HG03521 (cell line): ENCODE data around the gene AJUBA.
"Not testable (repeated sequence)": the region's sequence is repeated elsewhere in the genome, so short reads cannot be mapped to it uniquely, and the experiment has no call there.

ENCODE experiments used
- ATAC-seq: cut with Tn5 transposase; IDR thresholded peaks from one replicate; pipeline ENCODE4 v1.9.1; 2021; ENCODE audit warnings: mild to moderate bottlenecking, moderate library complexity; ENCODE audit not compliant: unreplicated experiment

AJUBA gene

DNA sequence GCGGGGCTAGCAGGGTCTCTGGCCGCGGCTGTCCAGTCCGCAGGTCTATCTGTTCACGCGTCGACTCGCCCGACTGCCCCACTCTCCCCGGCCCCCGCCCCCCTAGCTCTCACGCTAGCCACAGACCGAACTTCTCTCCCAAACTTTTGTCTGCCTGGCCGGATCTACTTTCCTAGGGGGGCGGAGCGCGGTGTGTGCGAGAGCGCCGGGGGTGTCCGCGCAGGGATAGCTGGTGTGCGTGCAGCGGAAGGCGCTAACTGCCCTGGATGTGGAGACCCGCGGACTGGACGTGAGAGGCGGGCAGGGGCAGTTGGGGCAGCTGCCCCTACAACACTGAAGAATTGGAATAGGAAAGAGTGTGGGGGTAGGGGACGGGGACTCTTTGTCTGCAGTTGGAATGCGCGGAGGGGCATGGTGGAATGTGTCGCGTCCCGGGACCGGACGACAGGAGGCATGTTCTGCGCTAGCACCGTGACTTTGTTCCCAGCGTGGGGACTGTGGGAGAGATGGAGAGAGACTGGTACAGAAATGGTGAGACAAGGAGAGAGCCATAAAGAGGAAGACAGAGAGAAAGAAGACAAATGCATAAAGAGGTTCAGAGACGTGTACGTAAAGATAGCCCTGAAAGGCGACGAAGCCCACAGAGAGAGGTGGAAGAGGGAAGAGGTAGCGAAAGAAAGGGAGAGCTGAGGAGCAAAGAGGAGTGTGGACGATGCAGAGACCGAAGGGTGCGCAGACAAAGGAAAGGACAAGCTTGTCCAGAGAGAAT lies at the start of gene AJUBA:
AJUBA (minus strand) TSS at position 75 of the 769 bp plus-strand sequence. CDS start 285 bp downstream, outside the sequence.
- ATAC-seq, result no peak

DNA sequence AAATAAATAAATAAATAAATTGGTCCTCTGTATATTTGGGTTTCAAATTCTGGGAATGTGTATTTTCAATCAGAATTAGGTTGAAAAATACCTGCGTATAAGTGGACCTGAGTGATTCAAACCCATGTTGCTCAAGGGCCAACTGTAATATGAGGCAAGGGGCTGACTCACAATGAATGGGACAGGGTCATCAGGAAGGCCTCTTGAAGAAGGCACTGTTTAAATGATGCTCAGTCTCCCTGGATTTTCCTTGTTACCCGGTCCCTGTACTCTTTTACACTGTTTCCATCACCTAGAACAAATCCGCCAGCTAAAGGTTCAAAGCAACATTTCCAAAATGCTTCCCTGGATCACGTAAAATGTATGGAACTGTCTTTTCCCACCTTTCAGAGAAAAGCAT lies 48.6 kb upstream of the AJUBA start:
- ATAC-seq, result no peak

DNA sequence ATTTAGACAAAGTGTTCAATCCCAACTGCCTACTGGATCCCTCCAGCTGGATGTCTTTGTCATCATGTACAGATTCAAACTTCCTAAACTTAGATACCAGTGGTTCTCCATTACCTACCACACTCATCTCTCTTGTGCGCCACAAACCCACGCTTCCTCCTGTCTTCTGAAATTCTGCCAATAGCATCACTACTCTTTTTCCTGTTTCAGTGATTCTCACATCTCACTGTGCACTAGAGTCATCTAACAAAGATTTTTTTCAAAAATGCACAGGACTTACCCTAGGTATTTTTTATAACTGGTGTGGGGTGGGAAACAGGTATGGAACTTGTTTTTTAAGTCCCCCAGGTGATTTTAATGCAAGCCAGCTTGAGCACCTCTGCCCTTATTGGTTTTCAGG lies 46.4 kb upstream of the AJUBA start:
- no peak for ATAC-seq

DNA sequence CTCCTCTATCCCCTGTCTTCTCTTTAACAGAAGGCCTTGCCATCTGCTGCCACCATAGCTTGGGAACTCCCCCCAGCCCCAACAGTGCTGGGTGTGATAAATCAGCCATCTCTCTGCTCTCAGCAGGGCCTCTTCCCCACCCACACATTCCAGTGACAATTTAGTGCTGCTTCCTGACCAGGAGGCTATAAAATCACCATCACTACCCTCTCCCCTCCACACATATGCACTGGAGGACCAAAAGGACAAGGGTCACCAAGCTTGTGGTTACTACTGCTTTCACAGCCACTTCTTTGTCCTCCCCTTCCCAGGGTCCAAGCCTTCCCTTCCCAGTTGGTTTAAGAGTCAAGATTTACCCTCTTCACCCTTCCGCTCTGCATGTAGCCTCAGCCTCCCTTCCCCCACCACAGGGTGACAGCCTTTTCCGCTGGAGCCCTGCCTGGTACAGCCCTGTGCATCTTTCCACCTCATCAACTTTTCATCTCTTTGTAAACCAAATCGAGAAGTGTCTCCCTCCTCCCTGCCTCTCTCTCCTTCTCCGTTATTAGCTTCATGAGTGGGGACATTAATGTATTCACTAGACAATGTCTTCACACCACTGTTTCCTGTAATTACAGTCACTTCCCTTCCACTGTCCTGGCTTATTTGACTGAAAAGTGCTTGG lies 42.9 kb upstream of the AJUBA start:
- no peak for ATAC-seq

DNA sequence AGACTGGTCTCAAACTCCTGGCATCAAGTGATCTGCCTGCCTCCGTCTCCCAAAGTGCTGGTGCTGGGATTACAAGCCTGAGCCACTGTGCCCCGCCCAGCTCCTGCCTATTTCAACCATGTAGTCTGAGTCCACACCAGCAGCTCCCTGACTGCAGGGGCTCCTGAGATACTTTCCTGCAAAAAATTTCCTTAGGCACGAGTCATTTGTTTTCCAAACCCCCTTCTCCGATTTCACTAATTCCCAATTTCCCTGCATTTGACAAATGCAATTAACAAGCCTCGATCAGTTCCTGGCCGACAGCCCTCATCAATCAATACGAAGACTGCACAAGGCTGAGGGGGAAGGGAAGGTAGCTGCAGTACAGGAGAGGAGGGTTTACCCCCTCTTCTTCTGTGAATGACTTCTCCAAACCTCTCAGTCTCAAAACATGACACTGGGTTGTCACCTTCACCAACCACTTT lies 42.3 kb upstream of the AJUBA start:
- no peak for ATAC-seq

DNA sequence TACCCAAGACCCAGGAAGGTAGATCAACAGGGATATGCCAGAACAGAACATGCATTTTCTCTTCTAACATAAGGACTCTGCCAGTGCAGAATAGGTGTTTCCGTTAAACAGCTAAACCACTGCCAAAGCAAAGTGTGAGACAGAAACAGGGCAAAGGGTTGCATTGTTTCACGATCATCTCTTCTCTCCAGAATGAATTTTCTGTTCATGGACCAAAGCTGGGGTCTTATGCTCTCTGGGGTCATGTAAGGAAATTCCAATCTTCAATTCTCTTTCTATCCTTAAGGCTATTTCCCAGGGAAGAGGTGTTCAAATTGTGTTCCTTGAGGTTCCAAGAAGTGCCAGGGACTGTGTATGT lies 41.4 kb upstream of the AJUBA start:
- ATAC-seq, result no peak

DNA sequence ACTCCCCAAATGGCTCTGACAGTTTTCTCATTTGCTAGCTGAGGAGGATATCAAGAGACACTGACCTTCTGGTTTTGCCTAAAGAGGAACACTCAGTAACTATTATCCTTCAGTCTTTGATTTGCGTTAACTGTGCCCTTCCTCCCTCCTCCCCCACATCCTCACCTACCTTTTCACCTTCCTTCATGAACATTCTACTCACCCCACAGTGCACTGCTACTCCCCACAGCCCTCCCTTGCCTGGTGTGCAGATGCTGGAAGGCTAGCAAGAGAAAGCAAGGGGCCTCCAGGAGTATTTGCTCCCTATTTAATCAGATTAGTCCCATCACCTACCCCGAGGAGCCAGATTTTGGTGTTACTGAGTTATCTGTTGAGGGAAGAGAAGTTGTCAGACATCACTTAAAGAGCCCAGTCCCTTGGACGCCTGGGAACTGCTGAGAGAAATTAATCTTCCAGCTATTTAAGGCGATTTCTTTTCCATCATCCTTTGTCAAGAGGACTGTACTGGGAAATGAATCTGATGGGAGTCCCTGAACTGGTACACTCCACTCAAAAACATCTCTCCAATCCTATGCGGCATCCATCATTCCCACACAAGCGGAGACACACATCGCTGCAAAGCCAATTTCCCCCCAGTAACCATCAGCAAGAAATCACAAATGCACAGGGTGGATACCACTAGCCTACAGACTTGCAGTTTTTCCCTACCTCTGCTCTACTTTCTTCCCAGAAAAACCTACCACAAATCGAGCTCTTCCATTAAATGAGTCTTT lies 40.9 kb upstream of the AJUBA start:
- no peak for ATAC-seq

DNA sequence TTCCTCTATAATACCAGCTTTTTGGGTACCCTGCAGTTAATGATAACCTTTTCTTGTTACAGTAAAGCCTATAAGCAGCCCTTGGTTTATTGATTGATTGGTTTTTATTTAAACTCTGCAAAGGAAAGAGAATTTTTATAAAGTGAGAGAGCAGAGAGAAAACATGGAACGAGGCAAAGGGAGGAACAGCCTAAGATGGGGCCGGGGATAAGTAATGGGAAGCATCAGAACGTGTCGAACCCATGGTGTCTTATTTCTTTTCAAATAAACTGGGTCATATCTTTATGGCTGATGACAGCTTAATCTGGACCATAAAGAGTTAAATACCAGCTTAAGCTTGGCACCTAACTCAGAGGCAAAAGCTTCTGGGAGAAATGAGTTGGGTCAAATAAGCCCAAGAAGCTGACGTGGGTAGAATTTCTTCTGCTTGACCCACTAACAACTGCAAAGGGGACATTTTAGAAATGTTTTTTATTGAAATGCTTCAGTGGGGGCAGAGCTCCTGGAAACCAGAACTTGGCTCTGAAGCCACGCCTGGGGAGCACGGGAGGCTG lies 39.6 kb upstream of the AJUBA start:
- no peak for ATAC-seq

DNA sequence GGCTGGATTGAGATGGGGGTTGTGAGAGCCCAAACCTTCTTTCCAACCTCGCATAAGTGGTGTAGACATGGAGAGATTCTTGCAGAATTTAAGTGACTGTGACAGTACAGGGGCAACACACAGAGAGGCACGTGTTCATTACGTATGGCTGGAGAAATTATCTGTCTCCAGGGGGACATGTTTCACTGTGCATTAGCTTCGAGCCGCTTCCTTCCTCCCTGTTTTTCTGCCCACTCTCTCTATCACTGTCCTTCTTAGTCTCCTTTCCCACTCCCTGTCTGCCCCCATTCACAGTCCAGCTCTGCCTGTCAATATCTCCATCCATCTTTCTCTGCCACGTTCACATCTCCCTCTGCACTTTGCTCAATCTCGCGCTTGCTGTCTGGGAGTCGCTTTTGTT lies 39.1 kb upstream of the AJUBA start:
- ATAC-seq, result no peak

DNA sequence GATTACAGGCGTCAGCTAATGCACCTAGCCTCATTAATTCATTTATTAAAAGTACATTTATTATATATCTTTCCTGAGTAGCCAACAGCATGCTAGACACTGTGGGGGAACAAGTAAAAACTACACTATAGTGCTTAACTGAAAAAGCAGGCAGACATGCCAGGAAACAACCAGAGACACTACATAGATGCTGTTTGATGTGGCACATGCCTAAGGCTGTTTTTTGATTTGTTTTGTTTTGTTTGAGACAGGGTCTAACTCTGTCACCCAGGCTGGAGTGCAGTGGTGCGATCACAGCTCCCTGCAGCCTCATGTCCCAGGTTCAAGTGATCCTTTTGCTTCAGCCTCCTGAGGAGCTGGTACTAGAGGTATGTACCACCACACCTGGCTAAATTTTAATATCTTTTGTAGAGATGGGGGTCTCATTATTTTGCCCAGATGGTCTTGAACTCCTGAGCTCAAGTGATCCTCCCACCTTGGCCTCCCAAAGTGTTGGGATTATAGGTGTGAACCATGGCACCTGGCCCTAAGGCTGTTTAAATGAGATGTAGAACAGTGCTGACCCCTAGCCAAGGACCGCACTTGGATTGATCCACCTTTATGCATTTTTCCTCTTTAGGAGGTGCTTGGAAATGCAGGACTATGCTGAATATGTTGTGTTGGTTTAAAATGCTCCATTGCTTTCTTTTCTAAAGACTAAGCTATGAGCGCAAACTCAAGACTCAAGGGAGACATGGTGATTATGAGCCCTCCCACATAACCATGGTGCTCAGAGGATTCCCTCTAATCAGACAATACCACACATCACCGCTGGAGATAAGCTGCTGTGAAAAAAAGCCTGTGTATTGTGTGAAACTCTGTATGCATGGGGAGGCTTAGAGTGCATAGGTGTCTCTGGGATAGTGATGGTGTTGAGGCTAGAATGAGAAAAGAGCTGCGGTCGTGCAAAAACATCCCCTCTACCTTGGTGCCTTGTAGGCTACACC lies 38.1 kb upstream of the AJUBA start:
- ATAC-seq, result no peak

DNA sequence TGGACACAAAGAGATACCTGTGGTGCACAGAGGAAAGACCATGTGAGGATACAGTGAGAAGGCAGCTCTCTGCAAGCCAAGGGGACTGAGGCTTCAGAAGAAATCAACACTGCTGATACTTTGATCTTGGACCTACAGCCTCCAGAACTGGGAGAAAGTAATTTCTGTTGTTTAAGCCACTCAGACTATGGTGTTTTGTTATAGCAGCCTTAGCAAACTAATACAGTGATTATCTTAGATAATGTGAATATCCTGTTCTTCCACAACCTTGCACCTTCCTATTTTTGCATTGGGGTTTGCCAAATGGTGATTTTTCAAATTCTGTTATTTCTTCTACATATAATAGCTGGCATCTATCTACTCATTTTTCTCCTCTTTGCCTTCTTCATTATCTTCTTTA lies 35.8 kb upstream of the AJUBA start:
- ATAC-seq, result no peak

DNA sequence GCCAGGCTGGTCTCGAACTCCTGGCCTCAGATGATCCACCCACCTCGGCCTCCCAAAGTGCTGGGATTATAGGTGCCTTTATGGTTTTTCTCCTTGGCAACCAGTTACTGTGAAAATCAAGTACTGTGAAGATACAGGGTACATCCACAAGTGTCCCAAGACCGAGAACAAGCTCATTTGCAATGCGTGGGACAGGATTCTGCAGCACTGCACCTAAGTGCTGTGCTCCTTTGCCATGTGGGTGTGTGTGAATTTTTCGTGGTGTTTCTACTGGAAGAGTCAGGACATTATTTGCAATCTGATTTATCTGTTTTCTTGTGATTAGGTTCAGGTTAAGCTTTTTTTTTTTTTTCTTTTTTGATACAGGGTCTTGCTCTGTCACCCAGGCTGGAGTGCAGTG lies 34.7 kb upstream of the AJUBA start:
- ATAC-seq, result no peak

DNA sequence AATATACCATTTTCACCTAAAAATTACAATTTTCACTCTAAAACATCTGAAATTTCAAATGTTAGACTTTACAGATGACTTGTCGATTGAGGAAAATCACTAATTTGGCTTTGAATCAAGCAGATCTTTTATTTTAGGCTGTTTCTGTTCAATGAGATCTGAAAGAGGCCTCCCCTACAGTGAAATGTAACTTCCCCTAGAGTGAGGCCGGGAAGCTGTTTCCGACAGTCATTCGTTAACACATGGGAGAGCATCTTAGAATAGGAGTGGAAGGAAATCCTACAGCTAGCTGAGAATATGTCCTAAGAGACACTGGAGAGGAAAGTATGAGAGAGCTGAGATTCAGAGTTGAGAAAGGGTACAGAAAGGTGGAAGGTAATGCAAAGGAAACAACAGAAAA lies 33.3 kb upstream of the AJUBA start:
- no peak for ATAC-seq

DNA sequence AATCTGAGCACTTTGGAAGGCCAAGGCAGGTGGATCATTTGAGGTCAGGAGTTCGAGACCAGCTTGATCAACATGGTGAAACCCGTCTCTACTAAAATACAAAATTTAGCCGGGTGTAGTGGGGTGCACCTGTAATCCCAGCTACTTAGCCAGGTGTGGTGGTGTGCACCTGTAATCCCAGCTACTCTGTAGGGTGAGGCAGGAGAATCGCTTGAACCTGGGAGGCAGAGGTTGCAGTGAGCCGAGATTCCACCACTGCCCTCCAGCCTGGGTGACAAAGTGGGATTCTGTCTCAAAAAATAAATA lies 31.4 kb upstream of the AJUBA start:
- ATAC-seq, result not testable (repeated sequence)

DNA sequence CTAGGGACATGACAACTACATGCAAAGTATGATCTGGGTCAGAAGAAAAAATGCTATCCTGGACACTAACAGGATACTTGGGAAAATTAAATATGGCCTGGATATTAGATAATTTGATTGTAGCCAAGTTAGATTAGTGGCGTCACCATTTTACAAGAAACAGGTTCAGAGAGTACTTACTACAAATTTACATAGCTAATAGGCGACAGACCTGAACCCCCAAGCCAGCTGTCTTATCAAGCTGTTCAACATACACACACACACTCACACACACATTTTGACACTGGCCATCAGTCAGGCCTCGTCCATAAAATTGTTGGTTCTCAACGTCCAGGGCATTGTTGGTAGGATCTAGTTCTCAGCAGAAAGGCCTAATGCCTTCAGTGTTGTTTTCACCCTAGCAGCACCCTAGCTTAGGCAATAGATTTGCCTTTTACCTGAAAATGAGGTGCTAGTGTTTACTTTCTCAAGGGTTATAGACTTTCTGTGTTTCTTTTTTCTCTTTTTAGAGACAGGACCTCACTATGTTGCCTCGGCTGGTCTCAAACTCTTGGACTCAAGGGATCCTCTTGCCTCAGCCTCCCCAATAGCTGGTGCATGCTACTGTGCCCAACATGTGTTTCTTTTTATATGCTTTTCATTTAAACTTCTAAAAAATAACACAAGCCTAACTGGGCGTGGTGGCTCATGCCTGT lies 30.9 kb upstream of the AJUBA start:
- no peak for ATAC-seq

DNA sequence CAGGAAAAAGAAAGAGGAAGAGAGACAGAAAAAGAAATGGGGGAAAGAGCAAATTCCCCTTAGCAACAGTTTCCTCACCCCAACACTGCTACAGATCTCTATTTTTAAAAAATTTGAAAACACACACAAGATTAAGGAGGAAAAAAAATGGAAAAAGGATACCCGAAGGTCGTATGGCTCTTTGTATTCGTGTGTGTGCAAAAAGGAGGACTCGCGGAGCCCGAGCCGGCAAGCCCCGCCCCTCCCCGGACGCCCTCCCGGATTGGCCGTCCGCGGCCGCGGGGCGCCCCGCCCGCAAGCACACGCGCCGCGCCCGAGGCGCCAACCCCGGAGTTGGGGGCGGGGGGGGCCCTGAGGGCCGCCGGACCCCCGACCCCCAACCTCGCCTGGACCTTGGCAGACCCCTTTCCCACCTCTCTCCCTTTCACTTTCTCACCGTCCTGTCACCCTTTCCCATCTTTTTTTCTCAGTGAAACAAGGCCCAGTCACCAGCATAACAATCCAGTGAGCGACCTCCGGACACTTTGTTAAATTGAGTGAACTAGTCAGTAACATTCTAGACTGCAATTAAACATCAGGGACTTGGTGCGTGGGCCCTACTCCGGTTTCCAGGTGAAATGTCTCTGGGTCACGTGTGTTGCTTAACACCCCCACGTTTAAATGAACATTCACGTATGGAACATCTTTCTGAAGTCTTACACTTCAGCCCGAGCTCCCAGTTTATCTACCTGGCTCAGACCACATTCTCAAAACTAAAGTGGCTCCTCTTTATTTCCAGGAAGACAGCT lies 27.8 kb upstream of the AJUBA start, which contains the start of gene C14orf93:
C14orf93 (minus strand) TSS at position 205 of the 788 bp plus-strand sequence. CDS start 11,120 bp downstream, outside the sequence.
- peak; percentile 44 for ATAC-seq

DNA sequence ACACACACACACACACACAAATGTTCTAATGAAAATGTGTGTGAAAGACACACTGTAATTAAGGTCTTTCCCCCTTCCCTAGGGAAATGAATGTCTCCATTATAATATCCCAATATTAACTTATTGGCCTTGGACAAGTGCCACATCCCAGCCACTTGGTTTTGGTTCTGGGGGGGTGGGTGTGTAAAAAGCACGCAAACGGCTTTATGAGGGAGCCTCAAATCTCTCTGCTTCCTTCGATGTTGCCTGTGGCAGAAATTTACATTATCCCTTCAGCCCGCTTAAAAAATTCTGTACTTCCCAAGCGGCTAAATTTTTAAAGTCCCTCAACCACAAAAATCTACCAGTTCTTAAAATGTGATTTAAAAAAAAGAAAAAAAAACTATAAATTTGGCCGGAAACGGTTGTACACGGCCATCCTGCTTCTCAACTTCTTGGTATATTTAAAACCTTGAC lies 27.2 kb upstream of the AJUBA start:
- ATAC-seq, result no peak

DNA sequence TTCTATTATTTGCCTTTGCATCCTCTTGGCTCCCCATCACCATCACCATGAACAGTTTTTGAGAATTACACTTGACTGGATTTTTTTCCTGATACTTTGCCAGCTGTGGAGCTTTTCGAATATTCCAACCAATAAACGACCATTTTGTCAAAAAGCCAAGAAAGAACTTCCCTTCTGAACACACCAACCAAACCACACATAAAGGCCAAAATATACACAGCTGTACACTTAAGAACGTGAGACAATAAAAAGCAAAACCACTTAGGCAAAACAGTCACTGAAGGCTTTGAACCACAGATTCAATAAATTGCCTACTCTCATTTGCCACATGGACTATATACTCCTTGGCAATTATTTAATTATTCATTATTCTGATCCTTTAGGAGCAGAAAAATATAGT lies 26.5 kb upstream of the AJUBA start:
- no peak for ATAC-seq
